Gastrocnemius medialis (tissue), 4 donors: ENCODE results near the gene RCAN3. TPM values are rescaled to one million over a fixed set of nuclear protein-coding genes. Genes with fewer than 3 reads are reported as not detected.

ENCODE experiments used
- ATAC-seq, 2 donors: fragments of 150-250 bp; one replicate each; pipeline ENCODE4 v1.9.1; 2016
- DNase-seq, 2 donors: peaks; one replicate each; pipeline ENCODE4 v3.0.0-alpha.2; 2019
- H3K27ac ChIP-seq, 4 donors: fragments of 200-600 bp; sonication (generic); 1 replicate in 1 of 4; 2 replicates in 3 of 4; pipeline ENCODE4 v1.5.1; 2016 to 2018; ENCODE audit warnings: mild to moderate bottlenecking in 2 of 4, moderate library complexity in 1 of 4
- H3K27me3 ChIP-seq, 3 donors: fragments of 200-600 bp; sonication (generic) in 2 of 3; 1 replicate in 1 of 3; 2 replicates in 2 of 3; pipeline versions ENCODE4 v1.5.1 to v1.6.0; 2016 to 2019; ENCODE audit warnings: mild to moderate bottlenecking in 1 of 3, moderate library complexity in 1 of 3
- H3K36me3 ChIP-seq, 2 donors: fragments of 200-600 bp; sonication (generic) in 1 of 2; one replicate each; pipeline ENCODE4 v1.5.1; 2017 to 2018
- H3K4me1 ChIP-seq, 2 donors: fragments of 200-600 bp; sonication (generic) in 1 of 2; one replicate each; pipeline ENCODE4 v1.5.1; 2016 to 2017; ENCODE audit warnings: mild to moderate bottlenecking in 2 of 2
- H3K4me3 ChIP-seq, 4 donors: fragments of 200-600 bp; sonication (generic) in 3 of 4; 1 replicate in 1 of 4; 2 replicates in 3 of 4; pipeline ENCODE4 v1.5.1; 2016 to 2019; ENCODE audit warnings: mild to moderate bottlenecking in 2 of 4
- H3K9me3 ChIP-seq, 3 donors: fragments of 200-600 bp; sonication (generic) in 2 of 3; 1 replicate in 1 of 3; 2 replicates in 2 of 3; pipeline ENCODE4 v1.5.1; 2016 to 2019
- POLR2A ChIP-seq, 2 donors: fragments of 450-650 bp; IDR thresholded peaks; one replicate each; pipeline ENCODE4 v1.6.1; 2017; ENCODE audit warnings: antibody characterized with exemption in 2 of 2, mild to moderate bottlenecking in 2 of 2, moderate library complexity in 2 of 2
- in situ Hi-C, 4 donors: fragments of 200-750 bp; cut with MboI; loops; one replicate each; pipeline versions ENCODE4 v1.15.0 to v1.8.0; 2017; ENCODE audit warnings: low sequenced_read_pairs in 4 of 4
- intact Hi-C: fragments of 100-400 bp; cut with DNase I; formaldehyde crosslinking; loops from one replicate; pipeline ENCODE4 v1.15.1; 2023; ENCODE audit warnings: low total_unique reads
- total RNA-seq, 4 donors: library from RNA; depleted of rRNA; stranded (reverse); fragments of >200 nt; gene quantifications; one replicate each; pipeline versions ENCODE4 v1.1.0 to v1.2.3, GENCODE V29; 2016
- TF ChIP-seq, protein P1 (sequence below), 5 experiments: fragments of 450-650 bp in 3 of 5; fragments of 200-600 bp in 2 of 5; sonication (generic) in 2 of 5; IDR thresholded peaks in 4 of 5; conservative IDR thresholded peaks in 1 of 5; 1 replicate in 4 of 5; 2 replicates in 1 of 5; pipeline ENCODE4 v1.5.1; 2016 to 2019; ENCODE audit warnings: antibody characterized with exemption in 5 of 5, mild to moderate bottlenecking in 3 of 5, moderate library complexity in 3 of 5

RCAN3 gene
- total RNA-seq, 4 donors from 2014 or later: 1.3 to 2.1 (median 1.8) TPM

DNA sequence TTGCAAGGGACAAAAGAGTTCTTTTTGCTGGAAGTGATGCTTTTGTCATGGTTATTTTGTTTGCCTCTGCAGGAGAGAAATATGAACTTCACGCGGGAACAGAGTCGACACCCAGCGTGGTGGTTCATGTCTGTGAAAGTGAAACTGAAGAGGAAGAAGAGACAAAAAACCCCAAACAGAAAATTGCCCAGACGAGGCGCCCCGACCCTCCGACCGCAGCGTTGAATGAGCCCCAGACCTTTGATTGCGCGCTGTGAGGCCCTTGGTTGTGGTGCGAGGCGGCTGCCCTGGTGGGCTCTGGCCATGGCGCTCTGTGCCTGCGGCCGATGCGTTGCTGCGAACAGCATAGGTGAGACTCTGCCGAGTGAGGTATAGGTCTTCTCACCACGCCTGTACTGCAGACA is 32.4 kb downstream of the RCAN3 start:
- ATAC-seq (no peak), DNase-seq (no peak)
- Histone ChIP-seq H3K4me1 (no peaks in the 10 kb centered on the region), H3K4me3 (no peak overlapping the region), H3K27ac (no peak overlapping the region), H3K36me3 (no peaks in the 10 kb centered on the region), H3K27me3 (no peaks in the 10 kb centered on the region), H3K9me3 (no peaks in the 10 kb centered on the region)
- intact Hi-C loops (no loop called here), in situ Hi-C loops (no loop called here)
- TF ChIP-seq, protein P1, sequence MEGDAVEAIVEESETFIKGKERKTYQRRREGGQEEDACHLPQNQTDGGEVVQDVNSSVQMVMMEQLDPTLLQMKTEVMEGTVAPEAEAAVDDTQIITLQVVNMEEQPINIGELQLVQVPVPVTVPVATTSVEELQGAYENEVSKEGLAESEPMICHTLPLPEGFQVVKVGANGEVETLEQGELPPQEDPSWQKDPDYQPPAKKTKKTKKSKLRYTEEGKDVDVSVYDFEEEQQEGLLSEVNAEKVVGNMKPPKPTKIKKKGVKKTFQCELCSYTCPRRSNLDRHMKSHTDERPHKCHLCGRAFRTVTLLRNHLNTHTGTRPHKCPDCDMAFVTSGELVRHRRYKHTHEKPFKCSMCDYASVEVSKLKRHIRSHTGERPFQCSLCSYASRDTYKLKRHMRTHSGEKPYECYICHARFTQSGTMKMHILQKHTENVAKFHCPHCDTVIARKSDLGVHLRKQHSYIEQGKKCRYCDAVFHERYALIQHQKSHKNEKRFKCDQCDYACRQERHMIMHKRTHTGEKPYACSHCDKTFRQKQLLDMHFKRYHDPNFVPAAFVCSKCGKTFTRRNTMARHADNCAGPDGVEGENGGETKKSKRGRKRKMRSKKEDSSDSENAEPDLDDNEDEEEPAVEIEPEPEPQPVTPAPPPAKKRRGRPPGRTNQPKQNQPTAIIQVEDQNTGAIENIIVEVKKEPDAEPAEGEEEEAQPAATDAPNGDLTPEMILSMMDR (IDR thresholded peaks at IDR 0.05 in 4 of 5, conservative IDR thresholded peaks at IDR 0.05 in 1 of 5): no peak
- TF ChIP-seq POLR2A (IDR thresholded peaks at IDR 0.05): no peak

DNA sequence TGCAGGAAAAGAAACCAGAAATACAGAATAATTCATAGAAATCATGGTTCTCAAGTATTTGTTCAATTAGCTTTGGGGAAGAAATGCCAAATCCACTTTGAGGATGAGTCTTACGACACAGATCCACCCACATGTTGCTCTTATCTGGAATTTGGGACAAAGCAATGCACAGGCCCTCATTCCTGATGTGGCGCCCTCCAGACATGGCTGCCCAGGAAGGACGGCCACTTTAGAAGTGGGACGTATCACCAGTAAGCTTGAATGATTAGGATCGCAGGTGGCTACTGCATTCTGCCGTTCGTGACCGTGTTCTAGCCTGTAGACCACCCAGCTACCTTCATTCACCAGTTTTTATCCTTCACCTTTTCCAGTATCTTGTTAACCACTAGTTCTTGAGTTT is 33.1 kb downstream of the RCAN3 start:
- DNase-seq (no peak), ATAC-seq (no peak)
- Histone ChIP-seq H3K36me3 (no peaks in the 10 kb centered on the region), H3K4me3 (no peak overlapping the region), H3K27me3 (no peaks in the 10 kb centered on the region), H3K9me3 (no peaks in the 10 kb centered on the region), H3K27ac (no peak overlapping the region), H3K4me1 (no peaks in the 10 kb centered on the region)
- intact Hi-C loops (no loop called here), in situ Hi-C loops (no loop called here)
- no peak for TF ChIP-seq POLR2A (IDR thresholded peaks at IDR 0.05)
- TF ChIP-seq, protein P1 (IDR thresholded peaks at IDR 0.05 in 4 of 5, conservative IDR thresholded peaks at IDR 0.05 in 1 of 5): no peak

DNA sequence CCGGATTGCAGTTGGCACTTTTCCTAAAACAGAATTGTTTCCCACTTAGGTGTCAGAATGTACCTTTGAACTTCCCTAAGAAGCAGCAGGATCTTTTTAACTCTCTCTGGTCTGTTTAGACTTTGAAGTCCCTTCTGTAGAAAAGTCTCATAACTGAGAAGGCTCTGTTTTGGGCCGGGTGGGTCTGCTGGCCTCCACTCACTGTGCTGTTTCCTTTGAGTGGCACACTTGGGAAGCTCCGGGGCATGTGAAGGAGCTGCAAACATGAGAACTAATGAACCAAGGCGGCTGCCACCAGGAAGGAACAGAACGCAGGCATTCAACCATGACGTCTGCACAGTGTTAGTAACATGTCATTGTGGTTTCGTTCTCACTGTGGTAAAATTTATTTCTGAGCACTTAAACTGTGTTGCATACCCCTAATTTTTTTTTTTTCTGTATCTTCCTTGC is 33.8 kb downstream of the RCAN3 start:
- Histone ChIP-seq H3K36me3 (no peaks in the 10 kb centered on the region), H3K27me3 (no peaks in the 10 kb centered on the region), H3K27ac (no peak overlapping the region), H3K4me3 (no peak overlapping the region), H3K4me1 (no peaks in the 10 kb centered on the region), H3K9me3 (no peaks in the 10 kb centered on the region)
- TF ChIP-seq, protein P1 (IDR thresholded peaks at IDR 0.05 in 4 of 5, conservative IDR thresholded peaks at IDR 0.05 in 1 of 5): no peak
- no peak for TF ChIP-seq POLR2A (IDR thresholded peaks at IDR 0.05)
- no peak for ATAC-seq
- in situ Hi-C loops (no loop called here), intact Hi-C loops (no loop called here)
- DNase-seq: no peak

DNA sequence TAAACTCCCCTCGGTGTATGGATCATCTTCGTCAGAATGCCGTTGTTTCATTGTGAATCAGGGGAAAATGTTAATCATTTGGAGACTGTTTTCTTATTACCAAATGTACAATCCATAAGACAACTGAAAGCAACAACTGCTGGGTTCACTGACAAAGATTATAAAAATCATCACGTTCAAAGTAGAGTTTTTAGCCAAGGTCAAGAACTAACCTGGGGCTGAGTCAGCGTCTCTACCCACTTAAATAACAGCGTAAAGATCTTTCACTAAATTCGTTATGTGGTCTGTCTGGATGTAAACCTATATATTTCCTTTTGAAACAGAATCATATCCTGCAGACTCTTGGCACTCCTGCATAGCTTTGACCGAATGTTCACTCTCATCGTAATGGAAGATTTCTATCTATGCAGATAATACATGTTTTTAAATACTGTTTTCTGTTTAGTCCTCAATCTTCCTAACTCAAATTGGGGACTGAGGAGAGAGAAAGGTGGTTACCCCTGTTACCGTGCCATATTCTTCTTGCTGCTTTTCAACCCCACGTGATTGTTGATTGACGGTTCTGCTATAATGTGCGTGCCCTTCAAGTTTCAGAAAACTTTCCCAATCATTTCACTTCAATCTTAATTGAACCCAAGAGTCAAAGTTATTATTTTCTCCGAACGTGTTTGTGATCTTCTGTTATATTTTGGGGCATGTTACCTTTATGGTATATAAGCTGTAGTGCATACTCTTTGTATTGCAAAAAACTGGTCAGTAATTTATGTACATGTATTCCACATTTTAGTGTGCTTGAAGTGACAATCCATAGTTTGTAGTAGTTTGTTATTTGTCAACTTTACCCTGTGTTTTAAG is 37.6 kb downstream of the RCAN3 start:
- no peaks in the 10 kb centered on the region for H3K36me3 ChIP-seq
- H3K27ac ChIP-seq: no peak overlapping the region
- ATAC-seq: no peak
- H3K9me3 ChIP-seq: no peaks in the 10 kb centered on the region
- TF ChIP-seq, protein P1 (IDR thresholded peaks at IDR 0.05 in 4 of 5, conservative IDR thresholded peaks at IDR 0.05 in 1 of 5): no peak
- no peak for TF ChIP-seq POLR2A (IDR thresholded peaks at IDR 0.05)
- no peak for DNase-seq
- no peaks in the 10 kb centered on the region for H3K4me1 ChIP-seq
- in situ Hi-C loops: loop anchor here in 1 of 4 donors (10.0 kb wide), 1 partner anchor 95 kb away; no protein-coding TSS in a partner anchor
- intact Hi-C loops: no loop called here
- H3K27me3 ChIP-seq: no peaks in the 10 kb centered on the region
- no peak overlapping the region for H3K4me3 ChIP-seq
